AG10803 (cell line): ENCODE data around the gene SNX13.
A peak's percentile ranks its signal among the peaks of the same experiment; 100 is the strongest.

ENCODE experiments used
- DNase-seq: peaks from one replicate; pipeline ENCODE4 v3.0.0; 2010; ENCODE audit warnings: low read depth
- H3K4me3 ChIP-seq: 2 replicates; pipeline ENCODE4 v1.5.1; 2011; ENCODE audit warnings: mild to moderate bottlenecking, low read length, control low read depth
- TF ChIP-seq, protein P1 (sequence below): conservative IDR thresholded peaks from 2 replicates; pipeline ENCODE4 v1.5.1; 2011; ENCODE audit warnings: mild to moderate bottlenecking, low read length, control low read depth, inconsistent platforms

The SNX13 gene

GRCh38 chr7:17944720-17945119 lies 4.4 kb upstream of the SNX13 start:
- no peak overlapping the region for H3K4me3 ChIP-seq
- TF ChIP-seq, protein P1, sequence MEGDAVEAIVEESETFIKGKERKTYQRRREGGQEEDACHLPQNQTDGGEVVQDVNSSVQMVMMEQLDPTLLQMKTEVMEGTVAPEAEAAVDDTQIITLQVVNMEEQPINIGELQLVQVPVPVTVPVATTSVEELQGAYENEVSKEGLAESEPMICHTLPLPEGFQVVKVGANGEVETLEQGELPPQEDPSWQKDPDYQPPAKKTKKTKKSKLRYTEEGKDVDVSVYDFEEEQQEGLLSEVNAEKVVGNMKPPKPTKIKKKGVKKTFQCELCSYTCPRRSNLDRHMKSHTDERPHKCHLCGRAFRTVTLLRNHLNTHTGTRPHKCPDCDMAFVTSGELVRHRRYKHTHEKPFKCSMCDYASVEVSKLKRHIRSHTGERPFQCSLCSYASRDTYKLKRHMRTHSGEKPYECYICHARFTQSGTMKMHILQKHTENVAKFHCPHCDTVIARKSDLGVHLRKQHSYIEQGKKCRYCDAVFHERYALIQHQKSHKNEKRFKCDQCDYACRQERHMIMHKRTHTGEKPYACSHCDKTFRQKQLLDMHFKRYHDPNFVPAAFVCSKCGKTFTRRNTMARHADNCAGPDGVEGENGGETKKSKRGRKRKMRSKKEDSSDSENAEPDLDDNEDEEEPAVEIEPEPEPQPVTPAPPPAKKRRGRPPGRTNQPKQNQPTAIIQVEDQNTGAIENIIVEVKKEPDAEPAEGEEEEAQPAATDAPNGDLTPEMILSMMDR, result no peak
- DNase-seq, result no peak

- H3K4me3 ChIP-seq, result no peak overlapping the region
- DNase-seq, result no peak
- TF ChIP-seq, protein P1, result no peak
Observed at GRCh38 chr7:17943006-17943405, 2.7 kb upstream of the SNX13 start.

DNA sequence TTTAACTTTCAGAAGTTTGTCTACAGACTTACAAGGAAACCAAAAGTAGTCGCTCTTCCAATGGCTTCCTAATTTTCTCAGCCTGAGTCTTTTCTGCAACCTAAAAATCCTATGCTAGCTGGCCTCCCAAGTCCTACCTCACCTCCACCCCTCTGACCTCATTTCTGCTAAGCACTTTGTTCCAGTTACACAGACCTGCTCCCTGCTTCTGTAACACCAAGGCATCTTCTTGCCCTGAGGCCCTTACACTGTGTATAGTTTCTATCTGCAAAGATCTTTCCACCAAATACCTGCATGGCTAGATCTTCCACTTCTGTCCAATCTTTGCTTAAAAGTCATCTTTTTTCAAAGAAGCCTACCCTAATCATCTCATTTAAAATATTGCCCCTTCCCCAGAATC lies 1.9 kb upstream of the SNX13 start:
- DNase-seq, result no peak
- H3K4me3 ChIP-seq, result no peak overlapping the region
- TF ChIP-seq, protein P1, result no peak

DNA sequence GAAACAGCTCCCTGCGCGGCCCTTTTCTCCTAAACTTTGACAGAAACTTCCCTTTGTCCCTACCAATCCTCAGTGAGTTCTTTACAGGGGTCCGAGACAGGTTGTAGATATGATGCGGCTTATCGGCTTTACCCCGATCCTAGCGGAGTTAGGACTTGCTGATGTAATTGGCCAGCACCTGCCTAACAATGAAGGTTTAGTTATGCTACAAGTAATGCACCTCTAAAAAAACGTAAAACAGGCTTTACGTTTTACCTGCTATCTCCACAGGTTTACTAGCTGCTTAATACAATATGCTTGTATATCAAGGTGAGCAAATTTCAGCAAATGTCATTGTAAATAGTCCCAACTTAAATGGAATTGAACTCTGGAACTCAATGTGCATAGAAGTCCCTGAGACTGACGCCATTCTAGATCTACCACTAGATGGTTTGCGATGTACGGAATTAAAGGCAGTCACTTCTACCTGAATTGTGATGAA lies 697 bp upstream of the SNX13 start:
- TF ChIP-seq, protein P1, result peak; percentile 19; the same call in 1 of the 2 replicates
- no peak for DNase-seq
- peak overlapping the region; percentile 91 for H3K4me3 ChIP-seq

GRCh38 chr7:17939606-17940301 lies 540 bp downstream of the SNX13 start:
- peak; percentile 25 for DNase-seq
- TF ChIP-seq, protein P1, result no peak
- peak overlapping the region; percentile 91 for H3K4me3 ChIP-seq

DNA sequence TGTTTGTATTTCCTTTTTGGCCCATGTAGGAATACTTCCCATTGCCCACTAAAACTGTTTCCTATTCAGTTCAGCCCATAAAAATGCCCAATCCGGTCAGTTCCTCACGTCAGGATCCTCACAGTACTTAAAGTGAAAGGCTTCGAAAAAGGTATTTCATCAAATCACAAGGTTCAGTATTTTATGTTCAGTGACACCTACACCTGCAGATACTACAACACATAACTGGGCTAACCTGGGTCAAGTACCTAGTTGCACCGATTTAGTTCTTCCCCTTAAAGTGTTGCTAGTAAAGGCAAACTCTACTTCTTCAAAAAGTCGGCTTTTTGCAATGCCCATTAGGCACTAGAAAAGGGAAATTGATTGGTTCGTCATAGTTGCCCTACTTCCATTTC lies 1.1 kb downstream of the SNX13 start:
- DNase-seq, result peak; percentile 27
- TF ChIP-seq, protein P1, result no peak
- peak overlapping the region; percentile 91 for H3K4me3 ChIP-seq

DNA sequence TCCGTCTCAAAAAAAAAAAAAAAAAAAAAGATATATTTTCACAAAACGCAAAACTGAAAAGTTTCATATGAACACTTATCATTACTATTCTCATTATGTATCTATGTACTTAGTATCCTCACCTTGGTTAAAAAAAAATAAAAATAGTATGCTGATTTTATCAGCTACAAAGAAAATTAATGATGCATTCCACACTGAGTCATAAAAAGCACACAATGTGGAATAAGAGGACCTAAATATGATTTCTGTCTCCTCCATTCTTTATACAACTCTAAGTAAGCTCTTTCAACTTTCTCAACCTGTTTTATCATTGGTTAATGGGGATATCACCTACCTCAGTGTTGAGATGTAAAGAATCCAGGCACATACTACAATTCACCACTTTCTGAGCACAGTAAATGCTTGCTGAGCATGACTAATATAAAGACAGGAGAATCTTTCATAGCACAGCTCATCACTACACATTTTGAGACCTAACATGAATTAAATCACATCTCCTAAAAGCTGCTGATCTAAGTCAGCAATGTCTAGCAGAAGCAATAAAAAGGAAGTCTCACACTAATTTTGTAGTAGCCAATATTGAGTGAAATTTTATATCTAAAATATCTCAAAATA lies 2.7 kb downstream of the SNX13 start:
- DNase-seq, result no peak
- H3K4me3 ChIP-seq, result peak overlapping the region; percentile 4; the same call in 1 of the 2 replicates
- TF ChIP-seq, protein P1, result no peak
